ENCODE measurements around the gene PZP. TPM values are rescaled to one million over a fixed set of nuclear protein-coding genes. Genes with fewer than 3 reads are reported as not detected.

PZP gene
- total and polyA plus RNA-seq, 2 donors (not counting 1 experiment from before 2014, with no cell fraction given): not detected

DNA sequence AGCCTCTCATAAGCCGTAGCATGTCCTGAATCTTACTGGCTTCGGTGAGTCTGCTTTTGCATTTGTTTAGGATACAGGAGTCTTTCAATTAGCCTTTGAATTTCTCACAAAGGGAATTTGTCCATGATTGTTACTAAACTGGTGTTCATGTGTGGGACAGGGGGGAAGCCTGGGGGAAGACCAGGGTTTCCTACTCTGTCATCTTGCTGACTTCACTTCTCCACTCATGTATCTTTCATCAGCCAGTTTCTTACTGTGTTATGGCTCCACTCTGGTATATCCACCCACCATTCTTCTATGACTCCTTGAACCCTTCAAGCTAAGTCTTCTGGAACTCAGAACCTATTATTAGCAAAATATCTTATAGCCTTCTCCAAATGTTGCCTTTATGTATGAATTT lies 60.7 kb downstream of the PZP start:
- Histone ChIP-seq H3K36me3 (replicated peaks in 1 of 2; ENCODE audit: control extremely low read depth in 1 of 2, control insufficient read depth in 1 of 2, extremely low read depth in 1 of 2, insufficient read depth in 2 of 2, low read length in 1 of 2) (no peaks in the 10 kb centered on the region), H3K9me3 (ENCODE audit: control extremely low read depth in 1 of 3, control insufficient read depth in 2 of 3, insufficient read depth in 1 of 3, low read length in 2 of 3) (peaks cover 0 to 5% (median 5%) of the 10 kb centered on the region in 3 donors), H3K4me2 (replicated peaks; ENCODE audit: low read depth, low read length, poor library complexity, severe bottlenecking) (no peak overlapping the region), H3K9ac (ENCODE audit: low read length) (no peak overlapping the region), H3K27me3 (replicated peaks in 1 of 4; ENCODE audit: control extremely low read depth in 1 of 4, control insufficient read depth in 3 of 4, insufficient read depth in 4 of 4, low read length in 3 of 4) (peaks cover 0 to 9% (median 0%) of the 10 kb centered on the region in 4 experiments), H3K79me2 (ENCODE audit: control insufficient read depth, insufficient read depth, low read length) (no peaks in the 10 kb centered on the region), H2AFZ (ENCODE audit: insufficient read depth, low read depth, low read length, poor library complexity, severe bottlenecking) (no peak overlapping the region), H3K4me1 (ENCODE audit: control insufficient read depth in 2 of 2, insufficient read depth in 2 of 2, low read length in 2 of 2) (no peaks in the 10 kb centered on the region), H3K27ac (ENCODE audit: low read length in 2 of 2) (no peak overlapping the region), H4K20me1 (ENCODE audit: control insufficient read depth, insufficient read depth, low read length, poor library complexity, severe bottlenecking) (no peaks in the 10 kb centered on the region), H3K4me3 (ENCODE audit: control extremely low read depth in 1 of 5, extremely low read depth in 1 of 5, insufficient read depth in 1 of 5, low read depth in 2 of 5, low read length in 4 of 5) (no peak overlapping the region)
- peaks cover 3% of the 10 kb centered on the region for H3K9me3 Mint-ChIP-seq (ENCODE audit: insufficient read depth)
- DNase-seq (no peak), ATAC-seq (ENCODE audit: low read depth) (no peak)
- ChIA-PET CTCF (no interaction called here), POLR2A (no interaction called here)
- H3K27ac Mint-ChIP-seq: no peak overlapping the region
- WGBS (ENCODE audit: insufficient coverage): 100% methylated on average over 1 of the region's 2 CpGs
- H3K4me1 Mint-ChIP-seq: no peaks in the 10 kb centered on the region
- peaks cover 21% of the 10 kb centered on the region for H3K27me3 Mint-ChIP-seq
- H3K4me3 Mint-ChIP-seq: no peak overlapping the region
- intact Hi-C loops (cut with micrococcal nuclease): no loop called here
- TF ChIP-seq EZH2 (IDR thresholded peaks at IDR 0.05; ENCODE audit: borderline replicate concordance, insufficient read depth, low read depth, low read length, poor library complexity, severe bottlenecking): no peak
- TF ChIP-seq, protein P1, sequence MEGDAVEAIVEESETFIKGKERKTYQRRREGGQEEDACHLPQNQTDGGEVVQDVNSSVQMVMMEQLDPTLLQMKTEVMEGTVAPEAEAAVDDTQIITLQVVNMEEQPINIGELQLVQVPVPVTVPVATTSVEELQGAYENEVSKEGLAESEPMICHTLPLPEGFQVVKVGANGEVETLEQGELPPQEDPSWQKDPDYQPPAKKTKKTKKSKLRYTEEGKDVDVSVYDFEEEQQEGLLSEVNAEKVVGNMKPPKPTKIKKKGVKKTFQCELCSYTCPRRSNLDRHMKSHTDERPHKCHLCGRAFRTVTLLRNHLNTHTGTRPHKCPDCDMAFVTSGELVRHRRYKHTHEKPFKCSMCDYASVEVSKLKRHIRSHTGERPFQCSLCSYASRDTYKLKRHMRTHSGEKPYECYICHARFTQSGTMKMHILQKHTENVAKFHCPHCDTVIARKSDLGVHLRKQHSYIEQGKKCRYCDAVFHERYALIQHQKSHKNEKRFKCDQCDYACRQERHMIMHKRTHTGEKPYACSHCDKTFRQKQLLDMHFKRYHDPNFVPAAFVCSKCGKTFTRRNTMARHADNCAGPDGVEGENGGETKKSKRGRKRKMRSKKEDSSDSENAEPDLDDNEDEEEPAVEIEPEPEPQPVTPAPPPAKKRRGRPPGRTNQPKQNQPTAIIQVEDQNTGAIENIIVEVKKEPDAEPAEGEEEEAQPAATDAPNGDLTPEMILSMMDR (IDR thresholded peaks at IDR 0.05): no peak

DNA sequence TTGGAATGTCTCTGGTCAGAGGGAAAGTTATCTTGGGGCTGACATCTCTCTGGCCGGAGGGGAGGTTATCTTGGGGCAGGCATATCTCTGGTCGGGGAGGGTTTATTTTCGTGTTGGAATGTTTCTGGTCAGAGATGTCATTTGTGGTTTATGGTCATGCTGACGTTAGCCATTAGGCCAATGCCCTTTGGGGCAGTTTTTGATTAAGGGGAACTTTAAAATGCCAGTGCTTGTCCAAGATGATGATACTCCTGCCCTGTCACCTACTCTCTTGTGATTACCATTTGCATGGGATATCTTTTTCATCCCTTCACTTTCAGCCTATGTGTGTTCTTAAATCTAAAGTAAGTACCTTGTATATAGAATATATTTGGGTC lies 63.5 kb downstream of the PZP start:
- POLR2A ChIA-PET: no interaction called here
- H3K36me3 ChIP-seq (replicated peaks in 1 of 2; ENCODE audit: control extremely low read depth in 1 of 2, control insufficient read depth in 1 of 2, extremely low read depth in 1 of 2, insufficient read depth in 2 of 2, low read length in 1 of 2): no peaks in the 10 kb centered on the region
- no peak overlapping the region for H3K4me3 ChIP-seq (ENCODE audit: control extremely low read depth in 1 of 5, extremely low read depth in 1 of 5, insufficient read depth in 1 of 5, low read depth in 2 of 5, low read length in 4 of 5)
- no peak overlapping the region for H3K9ac ChIP-seq (ENCODE audit: low read length)
- H3K27ac ChIP-seq (ENCODE audit: low read length in 2 of 2): no peak overlapping the region
- Mint-ChIP-seq H3K9me3 (ENCODE audit: insufficient read depth) (peaks cover 3% of the 10 kb centered on the region), H3K27me3 (peaks cover 22% of the 10 kb centered on the region), H3K27ac (no peak overlapping the region), H3K4me3 (no peak overlapping the region), H3K4me1 (no peaks in the 10 kb centered on the region)
- WGBS (ENCODE audit: insufficient coverage): 100% methylated on average over 2 of the region's 4 CpGs
- no peaks in the 10 kb centered on the region for H4K20me1 ChIP-seq (ENCODE audit: control insufficient read depth, insufficient read depth, low read length, poor library complexity, severe bottlenecking)
- ATAC-seq (ENCODE audit: low read depth) (no peak), DNase-seq (no peak)
- H2AFZ ChIP-seq (ENCODE audit: insufficient read depth, low read depth, low read length, poor library complexity, severe bottlenecking): no peak overlapping the region
- no peaks in the 10 kb centered on the region for H3K4me1 ChIP-seq (ENCODE audit: control insufficient read depth in 2 of 2, insufficient read depth in 2 of 2, low read length in 2 of 2)
- peaks cover 0 to 7% (median 0%) of the 10 kb centered on the region in 4 experiments for H3K27me3 ChIP-seq (replicated peaks in 1 of 4; ENCODE audit: control extremely low read depth in 1 of 4, control insufficient read depth in 3 of 4, insufficient read depth in 4 of 4, low read length in 3 of 4)
- intact Hi-C loops (cut with micrococcal nuclease): no loop called here
- H3K79me2 ChIP-seq (ENCODE audit: control insufficient read depth, insufficient read depth, low read length): no peaks in the 10 kb centered on the region
- H3K9me3 ChIP-seq (ENCODE audit: control extremely low read depth in 1 of 3, control insufficient read depth in 2 of 3, insufficient read depth in 1 of 3, low read length in 2 of 3): peaks cover 0 to 5% (median 5%) of the 10 kb centered on the region in 3 donors
- H3K4me2 ChIP-seq (replicated peaks; ENCODE audit: low read depth, low read length, poor library complexity, severe bottlenecking): no peak overlapping the region
- CTCF ChIA-PET: no interaction called here
- TF ChIP-seq EZH2 (IDR thresholded peaks at IDR 0.05; ENCODE audit: borderline replicate concordance, insufficient read depth, low read depth, low read length, poor library complexity, severe bottlenecking): no peak
- TF ChIP-seq, protein P1 (IDR thresholded peaks at IDR 0.05): no peak

Data from B cell (primary cell).